ENCODE measurements around the gene PFDN6. TPM values are rescaled to one million over a fixed set of nuclear protein-coding genes. Genes with fewer than 3 reads are reported as not detected.

Gene PFDN6
- total RNA-seq, 1 experiment from 2014 or later, result 101 TPM

DNA sequence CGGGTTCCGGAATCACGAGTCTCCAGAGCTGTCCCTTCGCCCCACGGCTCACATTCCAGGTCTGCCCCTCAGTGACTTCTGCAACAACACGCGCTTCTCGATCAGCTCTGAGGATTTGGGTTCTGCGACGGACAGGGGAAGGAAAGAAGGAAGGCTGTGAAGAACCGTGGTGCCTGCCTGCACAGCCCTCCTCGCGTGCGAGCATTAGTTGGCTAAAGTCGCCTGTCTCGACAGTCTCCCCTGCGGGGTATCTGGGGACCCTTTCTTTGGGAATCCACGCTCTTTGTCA lies 40.8 kb upstream of the PFDN6 start:
- H3K4me3 ChIP-seq (ENCODE audit: low read depth in 2 of 2, low read length in 2 of 2), result peak overlapping the region; percentile 67 to 82
- in situ Hi-C loops (cut with HindIII; ENCODE audit: low pct_unique_long_range_greater_than_20kb, low sequenced_read_pairs) (no loop called here), intact Hi-C loops (cut with micrococcal nuclease; ENCODE audit: unreplicated experiment) (loop anchor here (2.0 to 10.0 kb wide), 2 partner anchors 130 to 234 kb away; no protein-coding TSS in a partner anchor)
- no peak for TF ChIP-seq POLR2AphosphoS5 (IDR thresholded peaks at IDR 0.05; ENCODE audit: low read depth, low read length)
- TF ChIP-seq, protein P1, sequence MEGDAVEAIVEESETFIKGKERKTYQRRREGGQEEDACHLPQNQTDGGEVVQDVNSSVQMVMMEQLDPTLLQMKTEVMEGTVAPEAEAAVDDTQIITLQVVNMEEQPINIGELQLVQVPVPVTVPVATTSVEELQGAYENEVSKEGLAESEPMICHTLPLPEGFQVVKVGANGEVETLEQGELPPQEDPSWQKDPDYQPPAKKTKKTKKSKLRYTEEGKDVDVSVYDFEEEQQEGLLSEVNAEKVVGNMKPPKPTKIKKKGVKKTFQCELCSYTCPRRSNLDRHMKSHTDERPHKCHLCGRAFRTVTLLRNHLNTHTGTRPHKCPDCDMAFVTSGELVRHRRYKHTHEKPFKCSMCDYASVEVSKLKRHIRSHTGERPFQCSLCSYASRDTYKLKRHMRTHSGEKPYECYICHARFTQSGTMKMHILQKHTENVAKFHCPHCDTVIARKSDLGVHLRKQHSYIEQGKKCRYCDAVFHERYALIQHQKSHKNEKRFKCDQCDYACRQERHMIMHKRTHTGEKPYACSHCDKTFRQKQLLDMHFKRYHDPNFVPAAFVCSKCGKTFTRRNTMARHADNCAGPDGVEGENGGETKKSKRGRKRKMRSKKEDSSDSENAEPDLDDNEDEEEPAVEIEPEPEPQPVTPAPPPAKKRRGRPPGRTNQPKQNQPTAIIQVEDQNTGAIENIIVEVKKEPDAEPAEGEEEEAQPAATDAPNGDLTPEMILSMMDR (IDR thresholded peaks at IDR 0.05), result peak; percentile 73
- no peaks in the 10 kb centered on the region for H3K27me3 ChIP-seq (ENCODE audit: control insufficient read depth, insufficient read depth, low read length)
- CTCF ChIA-PET, result interaction anchor here (0.8 to 1.9 kb wide), 6 partner anchors 12 to 264 kb away, joined by 3 to 9 read pairs (median 4); no protein-coding TSS in a partner anchor
- ATAC-seq (peak; percentile 39), DNase-seq (ENCODE audit: low read depth, low spot score) (no peak)
- H3K36me3 ChIP-seq (ENCODE audit: control insufficient read depth, insufficient read depth, low read length), result peaks cover 4% of the 10 kb centered on the region; the same call in 1 of the 2 replicates
- peaks cover 14% of the 10 kb centered on the region for H3K4me1 ChIP-seq (ENCODE audit: control insufficient read depth, insufficient read depth, low read length)
- no TSS peak for BruUV-seq (replicated peaks)
- no peaks in the 10 kb centered on the region for H3K9me3 ChIP-seq (ENCODE audit: control insufficient read depth, insufficient read depth, low read depth, low read length)
- peak overlapping the region; percentile 90 for H3K27ac ChIP-seq (ENCODE audit: low read length)
- POLR2A ChIA-PET, result interaction anchor here (0.6 kb wide), 1 partner anchor 23 kb away, joined by 3 read pairs; the partner anchor contains the start of gene VPS52

DNA sequence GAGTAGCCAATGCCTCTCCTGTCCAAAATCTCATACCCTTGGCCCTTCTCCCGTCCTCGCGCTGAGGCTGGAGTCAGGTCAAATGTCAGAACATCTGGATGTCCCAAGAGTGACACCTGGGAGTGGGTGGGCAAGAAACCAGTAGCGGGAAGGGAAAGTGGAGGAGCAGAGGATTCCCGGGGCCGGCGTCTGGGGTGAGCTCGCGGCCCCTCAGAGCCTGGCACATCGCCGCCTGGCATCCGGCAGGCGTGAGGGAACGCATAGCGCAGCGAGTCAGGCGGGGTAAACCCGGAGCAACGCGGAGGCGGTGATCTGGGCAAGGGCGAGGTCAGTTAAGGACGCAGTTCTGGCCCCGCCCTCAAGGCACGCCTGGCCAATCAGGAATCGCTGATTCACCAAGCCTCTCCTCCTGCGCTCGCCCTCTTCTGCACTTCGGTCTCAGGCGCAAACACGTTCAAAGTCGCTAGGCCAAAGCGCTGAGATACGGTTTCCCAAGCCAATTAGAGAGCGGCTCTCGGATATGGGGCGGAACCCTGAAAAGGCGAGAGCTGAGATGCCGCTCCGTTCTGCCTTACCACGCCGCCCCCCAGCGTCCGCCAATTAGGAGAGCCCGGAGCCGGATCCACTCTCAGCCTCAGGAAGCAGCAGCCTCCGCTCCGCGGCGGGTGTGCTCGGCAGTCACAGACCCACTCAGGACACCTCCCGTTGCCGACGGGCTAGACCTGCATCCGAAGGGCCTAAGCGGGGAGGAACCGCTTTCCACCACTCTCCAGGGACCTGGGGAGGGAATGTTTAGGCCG lies 40.3 kb upstream of the PFDN6 start:
- ATAC-seq (peak; percentile 93), DNase-seq (ENCODE audit: low read depth, low spot score) (peak; percentile 97)
- POLR2A ChIA-PET, result interaction anchor here (0.6 to 1.0 kb wide), 2 partner anchors 11 to 17 kb away, joined by 3 to 8 read pairs; no protein-coding TSS in a partner anchor
- H3K36me3 ChIP-seq (ENCODE audit: control insufficient read depth, insufficient read depth, low read length), result peaks cover 4% of the 10 kb centered on the region; the same call in 1 of the 2 replicates
- TF ChIP-seq, protein P1 (IDR thresholded peaks at IDR 0.05), result no peak
- TF ChIP-seq TCF7L2 (IDR thresholded peaks at IDR 0.05; ENCODE audit: low read depth, low read length) (peak; percentile 70; the same call in 1 of the 2 replicates), POLR2AphosphoS5 (IDR thresholded peaks at IDR 0.05; ENCODE audit: low read depth, low read length) (peak; percentile 91), SIN3A (IDR thresholded peaks at IDR 0.05; ENCODE audit: borderline replicate concordance, insufficient read depth, low read depth, low read length) (0 out of 2 replicates have a peak, but pooled peaks have one; percentile 69)
- TF ChIP-seq, protein P2, sequence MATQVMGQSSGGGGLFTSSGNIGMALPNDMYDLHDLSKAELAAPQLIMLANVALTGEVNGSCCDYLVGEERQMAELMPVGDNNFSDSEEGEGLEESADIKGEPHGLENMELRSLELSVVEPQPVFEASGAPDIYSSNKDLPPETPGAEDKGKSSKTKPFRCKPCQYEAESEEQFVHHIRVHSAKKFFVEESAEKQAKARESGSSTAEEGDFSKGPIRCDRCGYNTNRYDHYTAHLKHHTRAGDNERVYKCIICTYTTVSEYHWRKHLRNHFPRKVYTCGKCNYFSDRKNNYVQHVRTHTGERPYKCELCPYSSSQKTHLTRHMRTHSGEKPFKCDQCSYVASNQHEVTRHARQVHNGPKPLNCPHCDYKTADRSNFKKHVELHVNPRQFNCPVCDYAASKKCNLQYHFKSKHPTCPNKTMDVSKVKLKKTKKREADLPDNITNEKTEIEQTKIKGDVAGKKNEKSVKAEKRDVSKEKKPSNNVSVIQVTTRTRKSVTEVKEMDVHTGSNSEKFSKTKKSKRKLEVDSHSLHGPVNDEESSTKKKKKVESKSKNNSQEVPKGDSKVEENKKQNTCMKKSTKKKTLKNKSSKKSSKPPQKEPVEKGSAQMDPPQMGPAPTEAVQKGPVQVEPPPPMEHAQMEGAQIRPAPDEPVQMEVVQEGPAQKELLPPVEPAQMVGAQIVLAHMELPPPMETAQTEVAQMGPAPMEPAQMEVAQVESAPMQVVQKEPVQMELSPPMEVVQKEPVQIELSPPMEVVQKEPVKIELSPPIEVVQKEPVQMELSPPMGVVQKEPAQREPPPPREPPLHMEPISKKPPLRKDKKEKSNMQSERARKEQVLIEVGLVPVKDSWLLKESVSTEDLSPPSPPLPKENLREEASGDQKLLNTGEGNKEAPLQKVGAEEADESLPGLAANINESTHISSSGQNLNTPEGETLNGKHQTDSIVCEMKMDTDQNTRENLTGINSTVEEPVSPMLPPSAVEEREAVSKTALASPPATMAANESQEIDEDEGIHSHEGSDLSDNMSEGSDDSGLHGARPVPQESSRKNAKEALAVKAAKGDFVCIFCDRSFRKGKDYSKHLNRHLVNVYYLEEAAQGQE (IDR thresholded peaks at IDR 0.05; ENCODE audit: insufficient read depth in 1 of 2, low read depth in 2 of 2, low read length in 1 of 2), result no peak
- peak overlapping the region; percentile 98 for H3K27ac ChIP-seq (ENCODE audit: low read length)
- no peaks in the 10 kb centered on the region for H3K27me3 ChIP-seq (ENCODE audit: control insufficient read depth, insufficient read depth, low read length)
- CTCF ChIA-PET, result interaction anchor here (1.1 to 1.9 kb wide), 4 partner anchors 13 to 100 kb away, joined by 3 to 9 read pairs (median 4); no protein-coding TSS in a partner anchor
- intact Hi-C loops (cut with micrococcal nuclease; ENCODE audit: unreplicated experiment), result loop anchor here (2.0 to 10.0 kb wide), 2 partner anchors 130 to 234 kb away; no protein-coding TSS in a partner anchor
- H3K4me3 ChIP-seq (ENCODE audit: low read depth in 2 of 2, low read length in 2 of 2), result peak overlapping the region; percentile 67 to 82
- in situ Hi-C loops (cut with HindIII; ENCODE audit: low pct_unique_long_range_greater_than_20kb, low sequenced_read_pairs), result no loop called here
- BruUV-seq (replicated peaks), result no TSS peak
- no peaks in the 10 kb centered on the region for H3K9me3 ChIP-seq (ENCODE audit: control insufficient read depth, insufficient read depth, low read depth, low read length)
- peaks cover 14% of the 10 kb centered on the region for H3K4me1 ChIP-seq (ENCODE audit: control insufficient read depth, insufficient read depth, low read length)

Data from Panc1 (cell line).